DMS53 (cell line): ENCODE data around the gene SNCG.

Experiments used
- DNase-seq: peaks from one replicate; lab custom pipeline; 2025; lab: John Stamatoyannopoulos, UW

SNCG gene

DNA sequence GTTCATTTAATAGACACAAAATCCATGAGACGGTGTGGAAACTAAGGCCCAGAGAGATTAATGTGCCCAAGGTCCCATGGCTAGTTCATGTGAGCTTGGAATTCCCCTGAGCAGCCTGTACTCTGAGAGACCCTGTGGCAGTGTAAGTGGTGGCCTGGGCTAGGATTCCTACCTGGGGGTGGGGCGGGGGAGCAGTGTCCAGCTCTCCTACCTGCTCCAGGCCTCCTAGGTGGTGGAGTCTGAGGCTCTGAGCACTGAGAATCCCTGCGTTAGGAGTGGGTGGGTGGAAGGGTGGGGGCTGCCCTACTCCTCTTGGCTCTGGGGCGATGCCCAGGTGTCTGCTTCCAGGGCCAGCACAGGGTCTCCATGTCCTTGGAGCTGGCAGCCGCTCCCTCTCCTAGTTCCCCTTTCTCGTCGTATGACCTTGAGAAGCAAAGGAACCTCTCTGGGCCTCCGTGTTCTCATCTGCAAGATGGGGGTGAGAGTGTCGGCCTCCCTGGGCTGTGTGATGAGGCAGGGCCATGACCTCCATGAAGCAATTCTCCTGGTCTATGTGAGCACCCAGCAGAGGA is 2.5 kb downstream of the SNCG start:
- DNase-seq, result no peak

GRCh38 chr10:86961481-86962091 is 3.2 kb downstream of the SNCG start:
- DNase-seq, result no peak

DNA sequence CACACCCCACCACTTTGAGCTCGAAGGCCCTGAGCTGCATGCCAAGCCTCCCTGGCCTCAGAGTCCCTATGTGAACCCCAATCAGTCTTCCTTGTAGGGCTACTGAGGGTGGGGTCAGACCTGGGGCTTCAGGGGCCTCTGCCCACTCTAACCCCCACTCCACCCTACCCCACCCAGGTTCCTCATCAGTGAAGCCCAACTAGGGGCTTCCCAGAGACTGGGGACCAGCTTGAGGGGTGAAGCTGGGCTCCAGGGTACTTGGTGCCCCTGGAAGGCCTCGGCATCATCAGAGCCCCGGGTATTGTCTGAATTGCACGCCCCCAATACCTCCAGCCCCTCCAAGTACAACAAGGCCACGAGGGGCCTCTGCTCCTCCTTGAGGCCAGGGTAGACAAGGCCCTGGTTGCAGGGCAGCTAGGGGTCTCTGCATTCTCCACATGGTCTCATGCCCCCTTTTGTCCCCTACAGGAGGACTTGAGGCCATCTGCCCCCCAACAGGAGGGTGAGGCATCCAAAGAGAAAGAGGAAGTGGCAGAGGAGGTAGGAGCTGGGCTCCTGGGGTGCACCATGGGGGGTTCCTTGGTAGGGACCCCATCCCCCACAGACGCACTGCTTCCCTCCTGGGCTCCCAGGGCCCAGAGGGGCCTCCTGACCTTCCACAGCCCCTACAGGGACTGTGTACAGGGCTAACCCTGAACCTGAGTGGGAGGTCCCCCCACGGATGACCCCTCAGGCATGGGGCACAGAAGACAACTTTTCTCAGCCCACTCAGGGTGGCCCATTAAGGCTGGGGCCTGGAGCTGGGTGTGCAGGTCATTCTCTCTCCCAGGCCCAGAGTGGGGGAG is 4.0 kb downstream of the SNCG start:
- DNase-seq, result no peak

DNA sequence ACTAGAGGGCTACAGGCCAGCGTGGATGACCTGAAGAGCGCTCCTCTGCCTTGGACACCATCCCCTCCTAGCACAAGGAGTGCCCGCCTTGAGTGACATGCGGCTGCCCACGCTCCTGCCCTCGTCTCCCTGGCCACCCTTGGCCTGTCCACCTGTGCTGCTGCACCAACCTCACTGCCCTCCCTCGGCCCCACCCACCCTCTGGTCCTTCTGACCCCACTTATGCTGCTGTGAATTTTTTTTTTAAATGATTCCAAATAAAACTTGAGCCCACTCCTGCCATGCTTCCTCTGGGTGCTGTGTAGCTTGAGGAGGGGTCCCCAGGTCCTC is 4.5 kb downstream of the SNCG start:
- DNase-seq, result no peak

DNA sequence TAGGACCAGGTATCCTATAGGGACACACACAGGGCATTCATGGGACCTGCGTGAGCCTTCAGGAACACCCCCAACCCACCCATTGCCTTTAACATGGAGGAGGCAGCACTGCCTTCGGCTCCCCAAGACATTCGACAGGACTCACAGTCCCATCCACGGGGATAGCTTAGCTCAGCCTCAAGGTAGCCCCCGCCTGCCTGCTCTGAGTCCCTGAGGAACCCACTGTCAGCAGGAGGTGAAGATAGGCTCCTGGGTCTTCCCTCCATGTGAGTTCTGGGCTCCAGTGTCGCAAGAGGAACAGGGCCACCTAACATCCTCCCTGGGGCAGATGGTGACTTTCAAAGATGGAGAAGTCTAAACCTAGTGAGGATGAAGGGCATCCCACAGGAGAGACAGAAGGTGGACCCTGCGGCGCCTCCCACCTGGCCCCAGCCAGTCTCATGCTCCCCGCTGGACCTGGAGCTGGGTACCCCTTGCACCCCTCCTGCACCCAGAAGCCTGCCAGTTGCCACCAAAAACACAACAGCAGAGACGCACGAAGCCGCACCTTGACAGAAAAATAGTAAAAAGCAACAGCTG is 5.0 kb downstream of the SNCG start:
- DNase-seq, result no peak

DNA sequence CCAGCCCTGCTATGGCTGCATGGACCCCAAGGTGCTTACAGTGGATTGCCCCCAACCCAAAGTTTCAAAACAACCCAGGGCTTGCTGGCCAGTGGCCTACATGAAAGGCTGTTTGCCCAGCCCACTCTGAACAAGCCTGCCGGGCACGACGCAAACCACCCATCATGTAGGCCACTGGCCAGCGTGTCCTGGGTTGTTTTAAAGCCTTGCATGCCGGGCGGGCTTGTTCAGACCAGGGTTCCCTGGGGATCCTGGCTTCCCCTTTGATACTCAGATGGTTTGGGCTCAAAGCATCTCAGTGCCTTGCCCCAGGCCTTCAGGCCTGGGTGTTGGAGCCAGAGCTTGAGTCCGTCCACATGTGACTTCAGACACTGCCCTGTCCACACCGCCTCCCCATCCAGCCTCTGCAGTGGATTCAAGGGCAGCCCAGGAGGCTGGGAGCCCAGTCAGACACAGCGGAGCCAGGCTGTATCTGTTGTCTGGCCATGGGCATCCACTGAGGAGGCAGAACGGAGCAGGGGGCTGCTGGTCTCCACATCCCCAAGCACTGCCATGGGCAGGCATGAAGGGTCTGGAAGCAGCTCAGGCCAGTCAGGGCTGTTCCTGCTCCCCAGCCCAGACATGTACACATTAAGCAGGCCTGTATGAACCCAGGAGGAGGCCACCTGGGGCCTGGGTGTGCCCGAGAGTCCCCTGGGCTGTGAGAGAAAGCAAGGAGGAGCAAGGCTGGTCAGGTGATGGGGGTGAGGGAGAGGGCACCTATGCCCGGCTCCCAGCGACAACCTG is 5.9 kb downstream of the SNCG start:
- DNase-seq, result no peak

DNA sequence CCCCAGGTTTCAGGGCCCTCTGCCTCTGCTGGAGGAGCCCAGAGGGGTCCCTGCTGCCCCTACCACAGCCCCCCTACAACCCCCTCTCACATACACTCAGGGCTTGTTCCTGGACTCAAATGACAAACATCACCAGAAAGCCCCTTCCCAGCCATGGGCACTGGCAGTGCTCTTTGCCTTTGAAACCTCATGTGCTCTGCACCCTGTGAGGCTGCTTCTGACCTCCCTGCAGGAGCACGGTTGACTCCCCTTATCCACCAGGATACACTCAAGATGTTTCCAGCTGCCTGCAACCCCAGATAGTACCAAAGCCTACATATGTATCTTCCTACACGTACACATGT is 6.4 kb downstream of the SNCG start:
- DNase-seq, result no peak

- no peak for DNase-seq
Measured at GRCh38 chr10:86965986-86966654, 7.7 kb downstream of the SNCG start.

- DNase-seq, result peak; percentile 46
Measured at GRCh38 chr10:86967481-86967941, 9.1 kb downstream of the SNCG start.

- DNase-seq, result peak; percentile 63
Measured at GRCh38 chr10:86968271-86968993, 10.0 kb downstream of the SNCG start, which contains the start of gene ADIRF. ADIRF (plus strand) TSS chr10:86968482; CDS start chr10:86968545, 63 bp downstream.

DNA sequence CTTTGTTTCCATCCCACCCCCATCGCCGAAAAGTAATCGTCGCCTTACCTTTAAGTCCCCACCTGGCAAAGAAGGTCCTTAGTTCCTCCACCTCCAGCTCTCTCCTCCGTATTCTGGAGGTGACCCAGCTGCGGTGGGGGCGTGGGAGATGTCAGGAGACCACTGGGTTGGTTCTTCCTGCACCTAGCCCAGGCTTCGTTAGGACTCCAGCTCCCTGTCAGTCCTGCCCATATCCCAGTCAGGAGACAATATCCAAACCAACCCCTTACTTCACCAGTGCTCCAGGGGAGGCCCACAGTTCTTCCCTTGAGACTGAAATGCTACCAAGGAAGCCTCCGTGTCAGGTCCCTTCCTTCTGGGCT is 10.6 kb downstream of the SNCG start:
- DNase-seq, result peak; percentile 46

DNA sequence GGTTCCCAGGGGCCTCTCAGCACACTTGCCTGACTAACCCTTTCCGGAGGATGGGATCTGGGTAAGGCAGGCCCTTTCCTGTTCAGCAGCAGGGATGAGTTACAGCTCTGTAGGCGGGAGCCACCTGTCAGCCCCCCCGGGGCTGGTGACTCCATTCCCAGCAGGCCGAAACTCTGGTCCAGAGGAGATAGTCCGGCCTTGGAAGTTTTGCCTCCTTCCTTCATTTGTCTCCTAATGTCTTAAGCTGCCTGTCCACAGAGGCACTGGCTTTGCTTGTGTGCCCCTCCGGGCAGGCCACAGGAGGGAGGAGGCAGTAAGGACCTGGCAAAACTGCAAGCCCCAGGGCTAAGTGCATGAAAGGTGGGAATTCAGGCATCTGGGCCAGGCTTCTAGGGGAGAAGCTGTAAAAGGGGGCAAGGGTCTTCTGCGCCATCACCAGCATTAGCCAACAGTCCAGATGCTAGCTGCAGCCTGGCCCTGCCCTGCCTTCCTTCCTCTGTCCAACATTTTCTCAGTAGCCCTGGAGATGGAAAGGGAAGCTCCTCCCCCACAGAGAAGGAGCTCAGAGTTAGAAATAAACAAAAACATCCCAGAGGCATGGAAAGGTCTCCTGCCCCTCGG is 11.1 kb downstream of the SNCG start:
- no peak for DNase-seq

- DNase-seq, result peak; percentile 41
Measured at GRCh38 chr10:86970162-86970981, 12.0 kb downstream of the SNCG start.

DNA sequence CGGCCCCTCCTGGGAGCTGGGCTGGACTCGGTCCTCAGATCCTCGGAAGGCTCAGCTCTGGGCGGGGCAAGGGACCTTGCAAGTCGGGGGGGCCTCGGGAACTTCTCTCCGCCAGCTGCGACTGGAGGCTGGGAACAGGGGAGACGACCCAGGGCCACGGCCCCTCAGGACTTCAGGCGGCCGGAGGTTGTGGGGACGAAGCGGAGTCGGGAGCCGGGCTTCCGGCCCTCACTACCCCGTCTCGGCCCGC is 12.5 kb downstream of the SNCG start:
- DNase-seq, result no peak

DNA sequence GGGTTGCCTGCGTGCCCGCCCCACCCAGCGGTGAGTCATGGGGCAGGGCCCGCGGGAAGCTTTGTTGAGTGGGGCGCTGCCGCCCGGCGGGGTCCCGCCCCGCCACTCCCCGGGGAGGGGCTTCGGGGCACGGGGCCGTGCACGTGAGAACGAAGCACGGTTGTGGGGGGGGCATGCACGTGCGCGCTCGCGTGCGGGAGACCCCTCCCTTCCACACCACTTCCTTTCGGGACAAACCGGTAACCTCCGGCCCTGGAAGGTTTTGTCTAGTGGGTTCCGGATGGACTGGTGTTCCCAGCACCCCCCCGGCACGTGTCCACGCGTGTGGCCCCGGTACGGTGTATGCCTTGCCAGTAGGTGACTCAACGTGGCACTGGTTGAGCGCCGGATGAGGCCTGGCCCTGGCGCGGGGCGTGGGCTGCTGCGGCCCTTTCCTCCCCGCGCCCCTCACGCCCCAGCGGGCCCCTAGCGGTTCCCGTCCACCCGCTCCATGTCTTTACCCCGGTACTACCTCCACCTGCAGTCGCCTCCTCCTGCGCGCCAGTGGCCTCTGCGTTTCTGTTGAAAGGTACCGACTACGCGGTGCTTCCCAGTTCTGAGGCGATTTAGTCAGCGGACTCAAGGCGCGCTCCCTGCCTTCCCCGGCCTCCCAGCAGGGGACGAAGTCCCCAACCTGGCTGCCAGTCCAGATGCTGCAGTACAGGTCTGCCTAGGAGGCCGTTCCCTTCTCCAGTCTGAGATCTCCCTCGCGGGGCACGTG is 13.0 kb downstream of the SNCG start:
- DNase-seq, result peak; percentile 93

DNA sequence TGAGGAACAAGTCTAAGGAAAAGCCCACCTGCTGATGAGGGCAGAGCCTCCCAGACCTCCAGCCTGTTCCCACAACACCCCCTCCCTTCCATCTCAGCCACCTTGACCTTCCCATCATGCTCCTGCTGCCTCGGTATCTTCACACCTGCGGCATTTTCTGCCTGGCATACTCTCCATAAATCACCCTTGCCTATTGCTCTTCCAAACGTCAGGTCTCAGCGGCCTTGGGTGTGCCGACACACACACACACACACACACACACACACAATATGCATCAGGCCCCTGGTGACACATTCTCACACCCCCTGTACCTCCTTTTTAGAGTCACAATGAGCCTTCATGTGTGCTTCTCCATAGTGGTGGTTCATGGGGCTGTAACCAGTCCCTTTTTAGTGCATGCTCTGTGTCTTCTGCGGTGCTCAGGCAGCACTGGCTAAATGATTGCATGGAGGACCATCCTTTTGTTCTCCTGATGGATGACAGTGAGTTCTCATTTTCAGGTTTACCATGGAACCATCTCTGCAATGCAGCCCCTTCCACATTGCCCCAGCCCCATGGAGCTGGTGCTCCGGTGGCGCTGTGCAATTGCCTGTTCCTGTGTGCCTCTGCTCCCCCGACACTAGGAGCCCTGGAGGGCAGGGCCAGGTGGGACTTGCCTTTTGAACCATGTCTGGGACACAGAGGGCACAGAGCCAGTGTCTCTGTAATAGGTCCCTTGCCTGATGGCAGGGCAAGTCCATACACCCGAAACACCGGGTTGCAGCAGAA is 14.4 kb downstream of the SNCG start:
- DNase-seq, result no peak

DNA sequence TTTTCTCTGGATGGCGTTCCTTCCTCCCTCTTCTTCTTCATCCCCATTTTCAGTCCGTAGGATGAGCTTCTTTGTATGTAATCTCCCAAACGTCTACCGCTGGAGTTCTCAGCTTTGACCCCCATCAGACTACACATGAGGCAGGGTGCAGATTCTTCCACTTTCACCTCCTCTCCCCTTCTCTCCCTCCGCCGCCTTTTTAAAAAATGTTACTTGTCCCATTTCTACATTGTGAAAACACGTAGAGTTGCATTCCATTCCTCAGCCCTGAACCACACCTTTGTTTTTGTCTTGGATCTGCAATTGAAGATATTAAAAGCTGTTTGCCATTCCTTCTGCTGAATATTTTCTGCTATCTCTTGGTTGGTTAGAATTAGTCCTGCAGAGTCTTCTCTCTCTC is 16.1 kb downstream of the SNCG start:
- DNase-seq, result no peak

- DNase-seq, result no peak
Measured at GRCh38 chr10:86976362-86977056, 18.1 kb downstream of the SNCG start.
